ENCODE results near the gene LCP2.

LCP2 gene

DNA sequence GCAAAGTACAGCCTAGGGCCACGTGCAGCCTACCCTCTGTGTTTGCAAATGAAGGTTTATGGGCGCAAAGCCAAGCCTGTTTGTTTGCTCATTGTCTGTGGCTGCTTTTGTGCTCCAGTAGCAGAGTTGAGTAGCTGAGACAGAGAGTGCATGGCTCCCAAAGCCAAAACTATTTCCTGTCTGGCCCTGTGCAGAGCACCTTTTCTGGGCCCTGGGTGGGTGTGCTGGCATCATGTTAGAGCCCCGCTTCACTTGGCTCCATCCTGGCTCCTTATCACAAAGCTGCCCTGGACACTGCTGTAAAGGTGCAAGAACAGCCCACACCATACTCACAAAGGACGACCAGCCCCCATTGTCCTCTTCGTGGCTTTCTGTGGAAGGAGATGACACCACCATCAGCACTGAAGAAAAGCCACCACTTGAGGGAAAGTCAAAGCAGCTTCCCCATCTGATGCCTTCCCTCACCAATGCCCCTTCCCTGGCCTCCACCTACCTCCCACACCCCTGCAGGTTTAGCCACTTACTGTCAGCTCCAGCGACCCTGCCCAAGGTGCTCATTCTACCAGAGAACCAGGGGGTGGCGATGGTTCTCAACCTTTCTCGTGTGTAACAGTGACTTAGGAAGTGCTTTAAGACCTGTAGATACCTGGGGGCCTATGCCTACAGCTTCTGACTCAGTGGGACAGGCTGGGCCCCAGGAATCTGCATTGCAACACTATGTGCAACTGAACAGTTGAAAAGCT is 23.4 kb downstream of the LCP2 start:
- Histone ChIP-seq H3K4me1 (ENCODE audit: control insufficient read depth, insufficient read depth, low read length) (peaks cover 17% of the 10 kb centered on the region), H3K36me3 (ENCODE audit: control insufficient read depth, insufficient read depth, low read length) (no peaks in the 10 kb centered on the region), H3K9ac (ENCODE audit: low read depth, low read length) (no peak overlapping the region), H3K27me3 (ENCODE audit: control insufficient read depth, insufficient read depth, low read length) (peaks cover 11% of the 10 kb centered on the region; the same call in 1 of the 2 replicates), H3K9me3 (ENCODE audit: control insufficient read depth, insufficient read depth, low read length) (no peaks in the 10 kb centered on the region), H3K27ac (ENCODE audit: low read depth, low read length) (no peak overlapping the region), H3K4me3 (ENCODE audit: low read depth, low read length) (no peak overlapping the region)

DNA sequence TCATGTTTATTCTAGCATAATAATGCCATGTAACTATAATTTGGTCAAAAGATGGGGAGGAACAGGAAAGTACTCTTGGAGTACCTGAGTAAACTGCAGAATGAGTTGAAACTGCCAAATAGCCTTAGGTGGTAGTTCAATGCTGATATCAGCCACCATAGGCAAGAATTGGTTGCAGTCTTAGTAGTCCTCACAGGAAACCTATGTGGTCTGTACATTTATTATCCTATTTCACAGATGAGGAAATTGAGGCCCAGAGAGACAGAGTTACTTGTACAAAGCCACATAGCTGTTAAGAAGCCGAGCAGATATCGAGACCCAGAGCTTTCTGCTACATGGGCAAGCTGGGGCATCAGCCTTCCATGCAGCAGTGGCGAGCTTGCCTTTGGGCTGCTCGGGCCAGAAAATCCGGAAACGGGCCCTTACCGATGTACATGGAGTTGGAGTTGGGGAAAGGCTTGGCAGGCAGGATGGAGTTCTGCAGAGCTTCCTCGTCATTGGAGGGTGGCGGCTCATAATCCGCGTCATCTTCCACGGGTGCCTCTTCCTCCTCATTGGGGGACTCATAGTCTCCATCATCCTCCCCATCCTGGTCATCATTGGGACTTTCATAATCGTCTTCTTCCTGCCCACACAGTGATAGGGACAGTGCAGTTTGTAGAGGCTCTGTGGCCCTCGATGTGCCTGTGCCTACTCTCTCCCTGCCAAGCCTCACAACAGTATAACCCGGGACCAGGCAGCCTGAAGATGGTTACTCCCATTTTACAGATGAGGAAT is 27.1 kb downstream of the LCP2 start:
- 0 out of 2 replicates have a peak, but pooled peaks cover 3% of the 10 kb centered on the region for H3K27me3 ChIP-seq (ENCODE audit: control insufficient read depth, insufficient read depth, low read length)
- H3K9ac ChIP-seq (ENCODE audit: low read depth, low read length): no peak overlapping the region
- peaks cover 20% of the 10 kb centered on the region for H3K4me1 ChIP-seq (ENCODE audit: control insufficient read depth, insufficient read depth, low read length)
- no peak overlapping the region for H3K27ac ChIP-seq (ENCODE audit: low read depth, low read length)
- no peaks in the 10 kb centered on the region for H3K36me3 ChIP-seq (ENCODE audit: control insufficient read depth, insufficient read depth, low read length)
- no peak overlapping the region for H3K4me3 ChIP-seq (ENCODE audit: low read depth, low read length)
- H3K9me3 ChIP-seq (ENCODE audit: control insufficient read depth, insufficient read depth, low read length): no peaks in the 10 kb centered on the region

DNA sequence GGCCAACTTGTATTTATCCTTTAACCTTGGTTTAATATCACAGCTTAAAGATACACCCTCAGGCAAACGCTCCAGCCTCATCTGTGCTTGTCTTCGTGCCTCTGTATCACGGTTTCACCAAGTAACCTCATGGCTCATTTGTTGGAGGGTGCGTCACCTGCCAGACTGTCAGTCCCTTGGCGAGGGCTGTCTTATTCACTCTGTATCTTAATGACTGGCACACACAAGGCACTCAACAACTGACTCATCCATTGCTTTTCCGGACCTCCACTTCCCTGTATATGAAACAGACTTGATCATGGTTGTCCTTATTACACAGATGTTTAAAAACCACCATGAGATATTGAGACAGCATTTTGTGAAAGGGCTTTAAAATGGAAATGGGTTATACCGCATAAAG is 28.0 kb downstream of the LCP2 start:
- Histone ChIP-seq H3K27ac (ENCODE audit: low read depth, low read length) (no peak overlapping the region), H3K9ac (ENCODE audit: low read depth, low read length) (no peak overlapping the region), H3K9me3 (ENCODE audit: control insufficient read depth, insufficient read depth, low read length) (no peaks in the 10 kb centered on the region), H3K36me3 (ENCODE audit: control insufficient read depth, insufficient read depth, low read length) (no peaks in the 10 kb centered on the region), H3K4me3 (ENCODE audit: low read depth, low read length) (no peak overlapping the region), H3K27me3 (ENCODE audit: control insufficient read depth, insufficient read depth, low read length) (no peaks in the 10 kb centered on the region), H3K4me1 (ENCODE audit: control insufficient read depth, insufficient read depth, low read length) (peaks cover 25% of the 10 kb centered on the region)

DNA sequence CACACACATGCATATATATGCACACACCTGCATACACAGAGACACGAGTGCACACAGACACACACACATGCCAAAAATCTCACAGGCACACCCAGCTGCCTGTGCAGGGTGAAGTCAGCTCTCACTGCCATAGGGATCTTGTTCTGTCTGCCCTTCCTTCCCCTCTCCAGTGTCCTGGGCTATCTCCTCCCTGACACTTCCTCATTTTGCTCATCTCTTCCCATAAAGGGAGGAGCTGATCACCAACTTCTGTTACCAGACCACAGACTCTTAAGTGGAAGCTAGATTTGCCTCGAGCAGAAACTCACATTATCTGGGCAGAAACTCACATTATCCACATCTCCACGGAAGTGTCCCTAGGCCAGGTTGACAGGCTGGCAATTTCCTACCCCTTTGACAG is 28.7 kb downstream of the LCP2 start:
- Histone ChIP-seq H3K4me1 (ENCODE audit: control insufficient read depth, insufficient read depth, low read length) (peaks cover 21% of the 10 kb centered on the region), H3K9me3 (ENCODE audit: control insufficient read depth, insufficient read depth, low read length) (no peaks in the 10 kb centered on the region), H3K4me3 (ENCODE audit: low read depth, low read length) (no peak overlapping the region), H3K36me3 (ENCODE audit: control insufficient read depth, insufficient read depth, low read length) (no peaks in the 10 kb centered on the region), H3K27ac (ENCODE audit: low read depth, low read length) (no peak overlapping the region), H3K9ac (ENCODE audit: low read depth, low read length) (no peak overlapping the region), H3K27me3 (ENCODE audit: control insufficient read depth, insufficient read depth, low read length) (no peaks in the 10 kb centered on the region)

DNA sequence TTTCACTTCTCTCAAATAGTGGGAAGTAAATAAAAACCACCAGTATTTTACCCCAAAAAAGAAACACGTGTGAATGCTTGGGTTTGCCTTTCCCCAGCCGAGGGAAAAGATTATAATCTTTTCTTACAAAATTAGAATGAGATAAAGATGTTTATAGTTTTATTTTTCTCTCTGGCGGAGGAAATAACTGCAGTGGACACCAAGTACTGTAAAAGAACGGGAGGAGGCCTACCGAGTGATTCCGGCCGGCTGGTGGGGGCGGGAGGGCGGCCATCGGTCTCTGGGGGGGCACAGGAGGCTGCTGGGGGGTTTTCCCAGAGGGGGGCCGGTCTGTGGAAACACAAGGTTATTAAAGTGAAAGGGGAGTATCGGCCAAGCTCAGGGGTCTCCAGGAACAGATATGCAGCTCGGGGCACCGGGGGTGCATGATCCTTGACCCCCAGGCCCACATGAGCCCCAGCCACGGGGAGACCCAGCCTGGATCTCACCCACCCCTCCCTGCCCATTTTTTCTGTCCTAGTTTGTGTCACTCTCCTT is 29.4 kb downstream of the LCP2 start:
- Histone ChIP-seq H3K4me1 (ENCODE audit: control insufficient read depth, insufficient read depth, low read length) (peaks cover 25% of the 10 kb centered on the region), H3K27me3 (ENCODE audit: control insufficient read depth, insufficient read depth, low read length) (no peaks in the 10 kb centered on the region), H3K9ac (ENCODE audit: low read depth, low read length) (no peak overlapping the region), H3K27ac (ENCODE audit: low read depth, low read length) (no peak overlapping the region), H3K36me3 (ENCODE audit: control insufficient read depth, insufficient read depth, low read length) (no peaks in the 10 kb centered on the region), H3K4me3 (ENCODE audit: low read depth, low read length) (no peak overlapping the region), H3K9me3 (ENCODE audit: control insufficient read depth, insufficient read depth, low read length) (no peaks in the 10 kb centered on the region)

DNA sequence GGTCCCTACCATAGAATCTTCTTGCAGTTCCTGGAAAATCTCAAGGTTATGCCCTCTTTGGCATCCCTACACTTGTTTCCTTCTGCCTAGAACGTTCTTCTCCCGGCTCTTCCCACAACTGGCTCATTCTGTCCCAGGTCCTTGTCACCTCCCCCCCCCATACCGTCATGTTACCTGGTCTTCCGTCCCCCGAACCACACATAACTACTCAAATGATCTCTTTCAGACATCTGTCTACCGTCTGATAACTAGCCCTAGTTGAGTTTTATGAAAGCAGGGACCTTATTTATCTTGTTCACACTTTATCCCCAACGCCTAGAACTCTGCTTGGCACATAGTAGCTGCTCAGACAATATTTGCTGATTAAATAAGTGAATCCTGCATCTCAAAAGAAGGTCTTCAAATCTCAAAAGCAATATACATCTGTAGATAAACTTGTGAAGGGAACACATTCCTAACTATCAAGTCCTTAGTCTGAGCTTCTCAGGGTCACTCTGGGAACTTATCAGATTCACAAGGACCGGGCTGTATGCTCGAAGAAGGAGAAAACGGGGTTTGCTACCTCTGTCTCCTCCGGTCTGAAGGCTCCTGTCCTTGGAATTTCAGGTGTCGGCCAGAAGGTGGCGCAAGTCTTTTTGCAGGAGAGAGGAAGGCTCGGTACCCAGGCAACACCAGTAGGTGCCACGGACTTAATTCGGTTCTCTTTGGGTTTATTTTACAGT is 30.0 kb downstream of the LCP2 start:
- H3K27me3 ChIP-seq (ENCODE audit: control insufficient read depth, insufficient read depth, low read length): no peaks in the 10 kb centered on the region
- no peak overlapping the region for H3K4me3 ChIP-seq (ENCODE audit: low read depth, low read length)
- H3K4me1 ChIP-seq (ENCODE audit: control insufficient read depth, insufficient read depth, low read length): peaks cover 25% of the 10 kb centered on the region
- no peak overlapping the region for H3K9ac ChIP-seq (ENCODE audit: low read depth, low read length)
- H3K9me3 ChIP-seq (ENCODE audit: control insufficient read depth, insufficient read depth, low read length): no peaks in the 10 kb centered on the region
- no peaks in the 10 kb centered on the region for H3K36me3 ChIP-seq (ENCODE audit: control insufficient read depth, insufficient read depth, low read length)
- no peak overlapping the region for H3K27ac ChIP-seq (ENCODE audit: low read depth, low read length)

DNA sequence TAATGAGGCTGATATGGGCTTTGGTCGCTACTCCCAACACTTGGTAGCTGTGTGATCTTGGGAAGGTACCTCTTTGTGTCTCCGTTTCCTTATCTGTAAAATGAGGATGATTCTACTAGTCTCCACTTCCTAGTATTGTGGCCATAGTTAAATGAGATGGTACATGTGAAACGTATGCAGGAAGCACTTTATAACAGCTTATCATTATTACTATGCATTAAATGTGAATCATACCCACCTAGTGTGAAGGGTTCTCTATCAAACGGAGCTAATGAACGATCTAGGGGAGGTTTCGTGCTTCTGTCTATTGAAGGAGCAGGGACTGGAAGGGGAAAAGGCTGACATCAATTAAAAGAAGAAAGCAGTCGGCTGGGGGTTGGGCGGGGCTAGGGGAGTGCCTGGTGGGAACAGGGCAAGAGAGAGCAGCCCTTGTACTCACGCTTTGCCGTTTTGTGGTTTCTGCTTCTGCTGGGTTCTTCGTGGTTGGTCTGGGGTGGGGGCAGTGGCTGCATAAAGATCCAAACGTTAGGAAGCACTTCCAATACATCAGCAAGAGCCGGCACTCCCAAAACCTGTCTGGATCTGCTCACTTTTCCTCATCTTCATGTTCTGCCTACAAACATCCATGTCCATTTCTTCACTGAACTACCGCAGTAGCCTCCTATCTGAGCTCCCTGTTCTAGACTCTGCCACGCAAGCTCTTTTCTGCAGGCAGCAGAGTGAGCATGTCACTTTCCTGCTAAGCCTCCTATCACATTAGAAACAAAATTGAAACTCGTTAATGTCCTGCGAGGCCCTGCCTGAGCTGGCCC is 30.8 kb downstream of the LCP2 start:
- Histone ChIP-seq H3K27me3 (ENCODE audit: control insufficient read depth, insufficient read depth, low read length) (no peaks in the 10 kb centered on the region), H3K4me1 (ENCODE audit: control insufficient read depth, insufficient read depth, low read length) (peaks cover 25% of the 10 kb centered on the region), H3K36me3 (ENCODE audit: control insufficient read depth, insufficient read depth, low read length) (no peaks in the 10 kb centered on the region), H3K27ac (ENCODE audit: low read depth, low read length) (no peak overlapping the region), H3K9ac (ENCODE audit: low read depth, low read length) (no peak overlapping the region), H3K9me3 (ENCODE audit: control insufficient read depth, insufficient read depth, low read length) (no peaks in the 10 kb centered on the region), H3K4me3 (ENCODE audit: low read depth, low read length) (no peak overlapping the region)

DNA sequence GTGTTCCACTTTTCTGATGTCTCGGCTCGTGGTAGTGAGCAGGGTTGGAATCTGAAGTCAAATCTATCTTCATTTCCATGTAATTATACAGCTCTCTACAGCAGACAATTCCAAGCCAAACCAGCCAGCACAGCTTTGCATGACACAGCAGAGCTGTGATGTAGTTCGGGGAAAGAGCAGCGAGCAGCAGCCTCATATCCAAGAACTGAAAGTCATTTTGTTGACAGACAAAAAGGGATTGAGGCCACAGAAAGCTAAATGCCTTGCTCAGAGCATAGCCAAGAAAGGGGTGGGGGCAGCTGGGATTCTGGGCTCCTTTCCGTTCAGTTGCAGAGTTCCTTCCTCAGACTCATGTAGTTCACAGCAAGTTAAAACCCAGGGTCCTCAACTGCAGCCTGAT is 32.1 kb downstream of the LCP2 start:
- Histone ChIP-seq H3K9ac (ENCODE audit: low read depth, low read length) (no peak overlapping the region), H3K27me3 (ENCODE audit: control insufficient read depth, insufficient read depth, low read length) (no peaks in the 10 kb centered on the region), H3K27ac (ENCODE audit: low read depth, low read length) (no peak overlapping the region), H3K9me3 (ENCODE audit: control insufficient read depth, insufficient read depth, low read length) (no peaks in the 10 kb centered on the region), H3K36me3 (ENCODE audit: control insufficient read depth, insufficient read depth, low read length) (no peaks in the 10 kb centered on the region), H3K4me1 (ENCODE audit: control insufficient read depth, insufficient read depth, low read length) (peaks cover 25% of the 10 kb centered on the region), H3K4me3 (ENCODE audit: low read depth, low read length) (no peak overlapping the region)

DNA sequence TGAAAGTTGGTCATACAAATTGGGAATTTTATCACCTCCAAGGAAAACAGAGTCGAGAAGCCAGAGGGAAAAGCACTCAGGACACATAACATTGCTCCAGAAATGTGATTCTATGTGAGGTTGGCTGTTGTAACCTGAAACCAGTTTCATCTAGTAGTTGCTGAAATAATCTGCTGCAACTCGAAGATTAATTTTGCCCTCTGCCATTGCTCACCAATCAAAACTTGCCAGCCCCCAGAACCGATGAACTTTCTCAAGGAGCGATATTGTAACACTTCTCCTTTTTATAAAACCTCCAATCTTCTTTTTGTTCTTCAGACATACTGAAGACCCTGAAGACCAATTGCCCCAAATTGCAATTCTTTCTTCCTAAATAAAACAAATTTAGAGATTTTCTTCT is 33.7 kb downstream of the LCP2 start:
- H3K36me3 ChIP-seq (ENCODE audit: control insufficient read depth, insufficient read depth, low read length): no peaks in the 10 kb centered on the region

More for the DNA sequence above, 33.7 kb downstream of the LCP2 start:
- Histone ChIP-seq H3K4me1 (ENCODE audit: control insufficient read depth, insufficient read depth, low read length) (peaks cover 25% of the 10 kb centered on the region), H3K27me3 (ENCODE audit: control insufficient read depth, insufficient read depth, low read length) (no peaks in the 10 kb centered on the region), H3K9ac (ENCODE audit: low read depth, low read length) (no peak overlapping the region), H3K9me3 (ENCODE audit: control insufficient read depth, insufficient read depth, low read length) (no peaks in the 10 kb centered on the region), H3K4me3 (ENCODE audit: low read depth, low read length) (no peak overlapping the region), H3K27ac (ENCODE audit: low read depth, low read length) (no peak overlapping the region)

All from HUES48 (cell line).